HepG2 (cell line): ENCODE data around the gene TOPORS. TPM values are rescaled to one million over a fixed set of nuclear protein-coding genes. Genes with fewer than 3 reads are reported as not detected.

Source experiments
- ATAC-seq: fragments of 200-7000 bp; cut with Tn5 transposase; 3 replicates; pipeline ENCODE4 v1.9.1; 2020; ENCODE audit warnings: mild to moderate bottlenecking, moderate library complexity
- BruUV-seq: library from RNA; stranded (reverse); fragments of 400-500 nt; replicated peaks from 2 replicates; lab custom pipeline; 2021; lab: Mats Ljungman, UMichigan
- CTCF ChIA-PET: fragments of 300-600 bp; formaldehyde crosslinking; extraction: SDS; loops from one replicate; lab custom pipeline; 2021; ENCODE audit warnings: low total read pairs, inconsistent platforms, low intra/inter-chr PET ratio; lab: Yijun Ruan, JAX
- POLR2A ChIA-PET: fragments of 350-600 bp; sonication (Branson Sonifier 250); formaldehyde crosslinking; loops from one replicate; lab custom pipeline; 2020; ENCODE audit warnings: antibody characterized with exemption, inconsistent platforms; lab: Yijun Ruan, JAX
- DNase-seq: peaks from one replicate; pipeline ENCODE4 v3.0.0-alpha.2; 2015; ENCODE audit warnings: low spot score
- FAIRE-seq: peaks from 3 replicates; lab custom pipeline; 2011; peaks lifted over from hg19 to GRCh38; lab: Jason Lieb, UNC
- H2AFZ ChIP-seq: one replicate; pipeline ENCODE4 v1.6.1; 2011; ENCODE audit warnings: low read length, inconsistent platforms
- H3K27ac ChIP-seq: fragments of 300-600 bp; 3 replicates; pipeline ENCODE4 v1.8.0; 2011; ENCODE audit warnings: mixed run types, mild to moderate bottlenecking, mixed read lengths, low read length, inconsistent platforms; ENCODE audit not compliant: insufficient read depth; ENCODE audit errors: extremely low read length
- H3K27me3 ChIP-seq, 2 experiments: fragments of 200-600 bp in 1 of 2; 2 replicates in 1 of 2; 3 replicates in 1 of 2; pipeline versions ENCODE4 v1.6.0 to v1.8.0; 2011; ENCODE audit warnings: low read length in 2 of 2, mild to moderate bottlenecking in 2 of 2, moderate library complexity in 2 of 2, inconsistent platforms in 1 of 2; ENCODE audit not compliant: insufficient read depth in 2 of 2, control insufficient read depth in 1 of 2
- H3K36me3 ChIP-seq, 2 experiments: fragments of 200-600 bp in 1 of 2; replicated peaks in 1 of 2; 2 replicates in 1 of 2; 3 replicates in 1 of 2; pipeline versions ENCODE4 v1.5.1 to v1.8.0; 2011; ENCODE audit warnings: low read length in 2 of 2, inconsistent platforms in 1 of 2; ENCODE audit not compliant: insufficient read depth in 2 of 2, control insufficient read depth in 1 of 2
- H3K4me1 ChIP-seq: 2 replicates; pipeline ENCODE4 v1.5.1; 2012; ENCODE audit warnings: low read length, inconsistent platforms; ENCODE audit not compliant: insufficient read depth
- H3K4me2 ChIP-seq: 2 replicates; pipeline ENCODE4 v1.6.0; 2011; ENCODE audit warnings: low read depth, low read length, inconsistent platforms
- H3K4me3 ChIP-seq, 3 experiments: fragments of 200-600 bp in 1 of 3; sonication (generic), shearing (Covaris generic) in 1 of 3; replicated peaks in 1 of 3; 2 replicates each; pipeline ENCODE4 v1.5.1; 2011 to 2016; ENCODE audit warnings: low read length in 3 of 3, inconsistent platforms in 2 of 3, low read depth in 2 of 3, mild to moderate bottlenecking in 2 of 3, control low read depth in 1 of 3, mixed read lengths in 1 of 3; ENCODE audit not compliant: insufficient read depth in 1 of 3
- H3K79me2 ChIP-seq: one replicate; pipeline ENCODE4 v1.6.1; 2011; ENCODE audit warnings: low read length, inconsistent platforms; ENCODE audit not compliant: insufficient read depth
- H3K9ac ChIP-seq: 2 replicates; pipeline ENCODE4 v1.6.0; 2011; ENCODE audit warnings: mild to moderate bottlenecking, low read depth, low read length, inconsistent platforms; ENCODE audit not compliant: insufficient read depth
- H3K9me3 ChIP-seq: 2 replicates; pipeline ENCODE4 v1.5.1; 2012; ENCODE audit warnings: mild to moderate bottlenecking, low read length
- H4K20me1 ChIP-seq: 2 replicates; pipeline ENCODE4 v1.6.0; 2011; ENCODE audit warnings: inconsistent platforms, mild to moderate bottlenecking, low read length, moderate library complexity; ENCODE audit not compliant: insufficient read depth
- ARNT ChIP-seq: fragments of 450-650 bp; IDR thresholded peaks from 2 replicates; pipeline ENCODE4 v1.6.1; 2017
- CHCHD3 ChIP-seq: sonication (generic); formaldehyde crosslinking; IDR thresholded peaks from 2 replicates; pipeline ENCODE4 v1.8.0; 2022; ENCODE audit warnings: mild to moderate bottlenecking, missing genetic modification reagents, moderate library complexity
- EZH2 ChIP-seq: conservative IDR thresholded peaks from 2 replicates; pipeline ENCODE4 v1.6.1; 2012; ENCODE audit warnings: mild to moderate bottlenecking, low read depth, low read length, moderate library complexity
- GABPB1 ChIP-seq: IDR thresholded peaks from 2 replicates; pipeline ENCODE4 v1.6.1; 2016; ENCODE audit warnings: mild to moderate bottlenecking, missing genetic modification reagents, moderate library complexity, missing compliant biosample characterization
- HNF4G ChIP-seq, 2 experiments: sonication (generic) in 1 of 2; formaldehyde crosslinking in 1 of 2; IDR thresholded peaks; 2 replicates each; pipeline versions ENCODE4 v1.4.0 to v1.6.1; 2011 to 2020; ENCODE audit warnings: borderline replicate concordance in 2 of 2, low read depth in 2 of 2, mild to moderate bottlenecking in 2 of 2, low read length in 1 of 2, missing genetic modification reagents in 1 of 2, moderate library complexity in 1 of 2
- NAIF1 ChIP-seq: sonication (generic); formaldehyde crosslinking; IDR thresholded peaks from 2 replicates; pipeline ENCODE4 v1.5.0; 2020; ENCODE audit warnings: mild to moderate bottlenecking, missing genetic modification reagents, borderline replicate concordance
- XRCC5 ChIP-seq: fragments of 200-400 bp; formaldehyde crosslinking; optimal IDR thresholded peaks from 2 replicates; pipeline ENCODE3; 2017; ENCODE audit warnings: mild to moderate bottlenecking, low read length
- ZBTB7A ChIP-seq: sonication (generic); formaldehyde crosslinking; IDR thresholded peaks from 2 replicates; pipeline ENCODE4 v1.8.0; 2022; ENCODE audit warnings: mild to moderate bottlenecking, missing genetic modification reagents
- ZNF235 ChIP-seq: sonication (generic); formaldehyde crosslinking; IDR thresholded peaks from 2 replicates; pipeline ENCODE4 v1.8.1; 2023; ENCODE audit warnings: mild to moderate bottlenecking, missing genetic modification reagents, borderline replicate concordance
- ZNF501 ChIP-seq: sonication (generic); formaldehyde crosslinking; IDR thresholded peaks from 2 replicates; pipeline ENCODE4 v1.5.1; 2020; ENCODE audit warnings: mild to moderate bottlenecking, moderate library complexity, missing genetic modification reagents
- WGBS: methylation state at CpG from one replicate; pipeline ENCODE4 v1.1.6; 2017; ENCODE audit warnings: low lambda C conversion rate; 5-methylcytosine and 5-hydroxymethylcytosine counted together
- in situ Hi-C: cut with HindIII; loops from 2 replicates; pipeline ENCODE4 v1.10.0; 2017; ENCODE audit warnings: low pct_unique_long_range_greater_than_20kb; ENCODE audit not compliant: extremely low pct_ligation_motif_present
- intact Hi-C: fragments of 100-400 bp; cut with micrococcal nuclease; formaldehyde crosslinking; loops from one replicate; pipeline ENCODE4 v1.10.0; 2022; ENCODE audit not compliant: unreplicated experiment
- polyA plus RNA-seq, 8 experiments: library from polyadenylated mRNA; depleted of rRNA in 3 of 8; stranded (reverse) in 7 of 8; unstranded in 1 of 8; fragments of >200 nt; fragmentation: Illumina TruSeq in 4 of 8; extraction: Trizol in 4 of 8; gene quantifications; 2 replicates each; pipeline versions ENCODE4 v1.2.1 to v1.2.3, GENCODE V29; 2011 to 2016; ENCODE audit warnings: low read depth in 4 of 8, missing spikeins in 1 of 8, mixed read lengths in 1 of 8; ENCODE audit not compliant: insufficient read depth in 1 of 8
- total RNA-seq, 5 experiments: library from RNA; depleted of rRNA; stranded (reverse); fragments of >200 nt; fragmentation: Illumina TruSeq; extraction: Trizol; gene quantifications; 2 replicates each; pipeline ENCODE4 v1.2.3, GENCODE V29; 2016; ENCODE audit warnings: low read depth in 1 of 5
- TF ChIP-seq, protein P1 (sequence below): sonication (generic); formaldehyde crosslinking; IDR thresholded peaks from 2 replicates; pipeline ENCODE4 v1.4.0; 2020; ENCODE audit warnings: missing genetic modification reagents
- TF ChIP-seq, protein P2 (sequence below): sonication (generic); formaldehyde crosslinking; IDR thresholded peaks from 2 replicates; pipeline ENCODE4 v1.4.0; 2020; ENCODE audit warnings: missing genetic modification reagents, borderline replicate concordance
- TF ChIP-seq, protein P3 (sequence below): sonication (generic); formaldehyde crosslinking; IDR thresholded peaks from 2 replicates; pipeline ENCODE4 v1.5.0; 2020; ENCODE audit warnings: missing genetic modification reagents, mild to moderate bottlenecking, borderline replicate concordance
- TF ChIP-seq, protein P4 (sequence below): sonication (generic); formaldehyde crosslinking; IDR thresholded peaks from 2 replicates; pipeline ENCODE4 v1.5.0; 2020; ENCODE audit warnings: mild to moderate bottlenecking, missing genetic modification reagents

Gene TOPORS
- total and polyA plus RNA-seq, 2 of the 13 experiments (the other 11 are each of a cell fraction or from before 2014, with no cell fraction given), result 6.8 to 19.6 TPM

GRCh38 chr9:32550562-32551275, 1.7 kb downstream of the TOPORS start (continued):
- TF ChIP-seq HNF4G (IDR thresholded peaks at IDR 0.05; ENCODE audit: borderline replicate concordance, low read depth, low read length) (no peak), HNF4G (CRISPR knock-in tag; IDR thresholded peaks at IDR 0.05; ENCODE audit: borderline replicate concordance, low read depth) (no peak), ZNF501 (peak; percentile 80), ZNF235 (CRISPR knock-in tag) (no peak), CHCHD3 (CRISPR knock-in tag) (peak; percentile 75; the same call in 1 of the 2 replicates), EZH2 (no peak)
- TF ChIP-seq, protein P1, sequence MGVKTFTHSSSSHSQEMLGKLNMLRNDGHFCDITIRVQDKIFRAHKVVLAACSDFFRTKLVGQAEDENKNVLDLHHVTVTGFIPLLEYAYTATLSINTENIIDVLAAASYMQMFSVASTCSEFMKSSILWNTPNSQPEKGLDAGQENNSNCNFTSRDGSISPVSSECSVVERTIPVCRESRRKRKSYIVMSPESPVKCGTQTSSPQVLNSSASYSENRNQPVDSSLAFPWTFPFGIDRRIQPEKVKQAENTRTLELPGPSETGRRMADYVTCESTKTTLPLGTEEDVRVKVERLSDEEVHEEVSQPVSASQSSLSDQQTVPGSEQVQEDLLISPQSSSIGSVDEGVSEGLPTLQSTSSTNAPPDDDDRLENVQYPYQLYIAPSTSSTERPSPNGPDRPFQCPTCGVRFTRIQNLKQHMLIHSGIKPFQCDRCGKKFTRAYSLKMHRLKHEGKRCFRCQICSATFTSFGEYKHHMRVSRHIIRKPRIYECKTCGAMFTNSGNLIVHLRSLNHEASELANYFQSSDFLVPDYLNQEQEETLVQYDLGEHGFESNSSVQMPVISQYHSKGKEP (CRISPR knock-in tag), result peak; percentile 27; the same call in 1 of the 2 replicates

DNA sequence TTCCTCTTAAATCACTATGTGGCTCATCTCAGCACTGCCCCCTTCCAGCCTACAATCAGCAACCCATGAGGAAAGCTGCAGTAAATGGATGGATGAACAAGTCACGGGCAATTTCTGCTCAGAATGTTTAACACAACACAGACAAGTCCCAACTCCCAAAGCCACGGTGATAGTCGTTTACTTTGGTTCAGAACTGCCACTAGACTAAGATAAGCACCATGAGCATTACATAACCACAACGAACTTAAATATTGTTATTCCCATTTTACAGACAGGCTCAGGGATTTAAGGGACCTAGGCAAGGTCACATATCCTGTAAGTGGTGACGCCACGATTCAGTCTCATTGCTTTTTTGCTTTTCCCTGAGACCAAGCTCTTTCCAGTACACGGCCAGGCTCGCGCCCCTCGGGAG, 2.2 kb downstream of the TOPORS start:
- Histone ChIP-seq H3K4me2 (peak overlapping the region; percentile 84), H3K27me3 (no peaks in the 10 kb centered on the region; a peak in 1 of 5 replicates), H3K27ac (peak overlapping the region; percentile 79), H3K79me2 (peaks cover 68% of the 10 kb centered on the region), H3K36me3 (no peaks in the 10 kb centered on the region; a peak in 1 of 5 replicates), H2AFZ (no peak overlapping the region), H4K20me1 (peaks cover 30% of the 10 kb centered on the region), H3K4me1 (peaks cover 34% of the 10 kb centered on the region), H3K4me3 (peak overlapping the region; percentile 89 to 91 (median 90)), H3K9ac (peak overlapping the region; percentile 92), H3K9me3 (no peaks in the 10 kb centered on the region)
- DNase-seq (no peak), ATAC-seq (peak; percentile 11; the same call in 2 of the 3 replicates), FAIRE-seq (no peak)
- in situ Hi-C loops, result no loop called here
- POLR2A ChIA-PET, result interaction anchor here (1.0 to 3.6 kb wide), 13 partner anchors 11 to 701 kb away, joined by 3 to 43 read pairs (median 5); partner anchors contain the start of genes ACO1, DNAJA1, NDUFB6 and RIGI
- no TSS peak for BruUV-seq
- CTCF ChIA-PET, result interaction anchor here (0.9 kb wide), 1 partner anchor 23 kb away, joined by 3 read pairs; the partner anchor contains the start of gene NDUFB6
- WGBS, result 0% methylated on average over 9 of the region's 10 CpGs
- intact Hi-C loops, result no loop called here
- TF ChIP-seq, protein P2, sequence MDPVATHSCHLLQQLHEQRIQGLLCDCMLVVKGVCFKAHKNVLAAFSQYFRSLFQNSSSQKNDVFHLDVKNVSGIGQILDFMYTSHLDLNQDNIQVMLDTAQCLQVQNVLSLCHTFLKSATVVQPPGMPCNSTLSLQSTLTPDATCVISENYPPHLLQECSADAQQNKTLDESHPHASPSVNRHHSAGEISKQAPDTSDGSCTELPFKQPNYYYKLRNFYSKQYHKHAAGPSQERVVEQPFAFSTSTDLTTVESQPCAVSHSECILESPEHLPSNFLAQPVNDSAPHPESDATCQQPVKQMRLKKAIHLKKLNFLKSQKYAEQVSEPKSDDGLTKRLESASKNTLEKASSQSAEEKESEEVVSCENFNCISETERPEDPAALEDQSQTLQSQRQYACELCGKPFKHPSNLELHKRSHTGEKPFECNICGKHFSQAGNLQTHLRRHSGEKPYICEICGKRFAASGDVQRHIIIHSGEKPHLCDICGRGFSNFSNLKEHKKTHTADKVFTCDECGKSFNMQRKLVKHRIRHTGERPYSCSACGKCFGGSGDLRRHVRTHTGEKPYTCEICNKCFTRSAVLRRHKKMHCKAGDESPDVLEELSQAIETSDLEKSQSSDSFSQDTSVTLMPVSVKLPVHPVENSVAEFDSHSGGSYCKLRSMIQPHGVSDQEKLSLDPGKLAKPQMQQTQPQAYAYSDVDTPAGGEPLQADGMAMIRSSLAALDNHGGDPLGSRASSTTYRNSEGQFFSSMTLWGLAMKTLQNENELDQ, result no peak
- TF ChIP-seq ARNT (no peak), GABPB1 (no peak), CHCHD3 (CRISPR knock-in tag) (no peak), NAIF1 (CRISPR knock-in tag) (no peak), ZBTB7A (CRISPR knock-in tag) (no peak), XRCC5 (peak; percentile 2)
- TF ChIP-seq, protein P3, sequence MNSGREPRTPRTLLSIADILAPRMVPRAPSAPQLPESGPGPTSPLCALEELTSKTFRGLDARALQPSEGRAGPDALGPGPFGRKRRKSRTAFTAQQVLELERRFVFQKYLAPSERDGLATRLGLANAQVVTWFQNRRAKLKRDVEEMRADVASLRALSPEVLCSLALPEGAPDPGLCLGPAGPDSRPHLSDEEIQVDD (CRISPR knock-in tag), result no peak
- TF ChIP-seq, protein P4, sequence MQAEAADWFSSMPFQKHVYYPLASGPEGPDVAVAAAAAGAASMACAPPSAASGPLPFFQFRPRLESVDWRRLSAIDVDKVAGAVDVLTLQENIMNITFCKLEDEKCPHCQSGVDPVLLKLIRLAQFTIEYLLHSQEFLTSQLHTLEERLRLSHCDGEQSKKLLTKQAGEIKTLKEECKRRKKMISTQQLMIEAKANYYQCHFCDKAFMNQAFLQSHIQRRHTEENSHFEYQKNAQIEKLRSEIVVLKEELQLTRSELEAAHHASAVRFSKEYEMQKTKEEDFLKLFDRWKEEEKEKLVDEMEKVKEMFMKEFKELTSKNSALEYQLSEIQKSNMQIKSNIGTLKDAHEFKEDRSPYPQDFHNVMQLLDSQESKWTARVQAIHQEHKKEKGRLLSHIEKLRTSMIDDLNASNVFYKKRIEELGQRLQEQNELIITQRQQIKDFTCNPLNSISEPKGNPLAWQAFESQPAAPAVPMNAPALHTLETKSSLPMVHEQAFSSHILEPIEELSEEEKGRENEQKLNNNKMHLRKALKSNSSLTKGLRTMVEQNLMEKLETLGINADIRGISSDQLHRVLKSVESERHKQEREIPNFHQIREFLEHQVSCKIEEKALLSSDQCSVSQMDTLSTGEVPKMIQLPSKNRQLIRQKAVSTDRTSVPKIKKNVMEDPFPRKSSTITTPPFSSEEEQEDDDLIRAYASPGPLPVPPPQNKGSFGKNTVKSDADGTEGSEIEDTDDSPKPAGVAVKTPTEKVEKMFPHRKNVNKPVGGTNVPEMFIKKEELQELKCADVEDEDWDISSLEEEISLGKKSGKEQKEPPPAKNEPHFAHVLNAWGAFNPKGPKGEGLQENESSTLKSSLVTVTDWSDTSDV (CRISPR knock-in tag), result no peak
